ENCODE measurements around the gene PRKAR2A.

PRKAR2A gene

DNA sequence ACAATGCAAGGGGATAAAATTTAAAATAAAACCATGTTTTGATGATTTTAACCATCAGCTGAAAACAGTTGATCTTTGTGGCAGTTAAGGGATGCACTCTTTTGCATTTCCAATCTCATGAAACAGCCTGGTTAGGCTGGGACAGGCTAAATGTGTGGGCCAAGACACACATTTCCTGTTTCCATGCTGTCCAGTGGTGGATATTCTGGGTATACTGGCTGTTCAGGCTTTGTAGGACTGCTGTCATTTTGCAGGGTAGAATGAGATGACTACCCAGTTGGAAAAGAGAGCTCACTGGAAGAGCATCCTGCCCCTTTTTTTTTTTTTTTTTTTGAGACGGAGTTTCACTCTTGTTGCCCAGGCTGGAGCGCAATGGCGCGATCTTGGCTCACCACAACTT, 88.6 kb downstream of the PRKAR2A start:
- TF ChIP-seq, protein P1, sequence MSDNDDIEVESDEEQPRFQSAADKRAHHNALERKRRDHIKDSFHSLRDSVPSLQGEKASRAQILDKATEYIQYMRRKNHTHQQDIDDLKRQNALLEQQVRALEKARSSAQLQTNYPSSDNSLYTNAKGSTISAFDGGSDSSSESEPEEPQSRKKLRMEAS (IDR thresholded peaks at IDR 0.05; ENCODE audit: low read depth, low read length) = no peak
- TF ChIP-seq POLR2A (IDR thresholded peaks at IDR 0.05; ENCODE audit: extremely low read depth, insufficient read length) (no peak), CTCF (IDR thresholded peaks at IDR 0.05; ENCODE audit: low read depth, low read length) (no peak), MYC (IDR thresholded peaks at IDR 0.05; ENCODE audit: low read depth, low read length) (no peak)
- no peak for DNase-seq (ENCODE audit: low read depth)
- no peak overlapping the region for H3K4me3 ChIP-seq (ENCODE audit: low read depth, low read length)

GRCh38 chr3:48756640-48757039, 91.0 kb downstream of the PRKAR2A start:
- TF ChIP-seq, protein P1 (IDR thresholded peaks at IDR 0.05; ENCODE audit: low read depth, low read length) = no peak
- no peak for TF ChIP-seq CTCF (IDR thresholded peaks at IDR 0.05; ENCODE audit: low read depth, low read length)
- DNase-seq (ENCODE audit: low read depth) = no peak
- H3K4me3 ChIP-seq (ENCODE audit: low read depth, low read length) = no peak overlapping the region

- no peak overlapping the region for H3K4me3 ChIP-seq (ENCODE audit: low read depth, low read length)
- TF ChIP-seq, protein P1 (IDR thresholded peaks at IDR 0.05; ENCODE audit: low read depth, low read length) = no peak
- no peak for TF ChIP-seq MYC (IDR thresholded peaks at IDR 0.05; ENCODE audit: low read depth, low read length)
- TF ChIP-seq POLR2A (IDR thresholded peaks at IDR 0.05; ENCODE audit: extremely low read depth, insufficient read length) = no peak
- no peak for TF ChIP-seq CTCF (IDR thresholded peaks at IDR 0.05; ENCODE audit: low read depth, low read length)
- no peak for DNase-seq (ENCODE audit: low read depth)
Observed at GRCh38 chr3:48750856-48751255, 96.8 kb downstream of the PRKAR2A start.

DNA sequence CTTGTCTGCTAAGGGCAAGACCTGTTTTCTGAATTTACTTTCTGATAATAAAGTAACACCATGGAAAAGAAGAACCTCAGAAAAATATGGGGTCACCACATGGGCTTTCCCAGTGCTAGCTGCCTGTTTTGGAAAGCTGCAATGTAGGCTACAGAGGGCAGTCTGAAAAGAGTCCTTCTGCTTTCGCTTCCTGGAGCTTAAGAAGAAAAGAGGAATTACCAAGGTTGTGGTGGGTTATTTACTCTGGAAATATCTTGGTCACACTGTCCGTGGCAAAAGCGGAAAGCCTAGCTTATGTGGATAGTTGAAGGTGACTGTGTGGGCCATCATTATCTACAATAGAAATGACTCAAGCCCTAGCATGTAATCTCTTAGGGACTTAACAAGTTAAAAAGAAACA, 98.9 kb downstream of the PRKAR2A start:
- no peak for TF ChIP-seq CTCF (IDR thresholded peaks at IDR 0.05; ENCODE audit: low read depth, low read length)
- TF ChIP-seq, protein P1 (IDR thresholded peaks at IDR 0.05; ENCODE audit: low read depth, low read length) = no peak
- no peak for TF ChIP-seq POLR2A (IDR thresholded peaks at IDR 0.05; ENCODE audit: extremely low read depth, insufficient read length)
- no peak for TF ChIP-seq MYC (IDR thresholded peaks at IDR 0.05; ENCODE audit: low read depth, low read length)
- no peak overlapping the region for H3K4me3 ChIP-seq (ENCODE audit: low read depth, low read length)
- no peak for DNase-seq (ENCODE audit: low read depth)

- H3K4me3 ChIP-seq (ENCODE audit: low read depth, low read length) = no peak overlapping the region
- TF ChIP-seq, protein P1 (IDR thresholded peaks at IDR 0.05; ENCODE audit: low read depth, low read length) = no peak
- TF ChIP-seq MYC (IDR thresholded peaks at IDR 0.05; ENCODE audit: low read depth, low read length) (no peak), POLR2A (IDR thresholded peaks at IDR 0.05; ENCODE audit: extremely low read depth, insufficient read length) (no peak), CTCF (IDR thresholded peaks at IDR 0.05; ENCODE audit: low read depth, low read length) (no peak)
- no peak for DNase-seq (ENCODE audit: low read depth)
Observed at GRCh38 chr3:48747706-48748105, 100.0 kb downstream of the PRKAR2A start.
